Kidney epithelial cell (primary cell): ENCODE data around the gene EIPR1. TPM values are rescaled to one million over a fixed set of nuclear protein-coding genes. Genes with fewer than 3 reads are reported as not detected.

Source experiments
- DNase-seq: peaks from one replicate; pipeline ENCODE4 v3.0.0-alpha.2; 2010; ENCODE audit warnings: low read depth
- H3K27me3 ChIP-seq: 2 replicates; pipeline ENCODE4 v1.6.0; 2011; ENCODE audit warnings: low read length; ENCODE audit not compliant: control insufficient read depth, insufficient read depth
- H3K36me3 ChIP-seq: 2 replicates; pipeline ENCODE4 v1.5.1; 2011; ENCODE audit warnings: low read length; ENCODE audit not compliant: control insufficient read depth, insufficient read depth
- H3K4me3 ChIP-seq: 2 replicates; pipeline ENCODE4 v1.5.1; 2011; ENCODE audit warnings: low read depth, mild to moderate bottlenecking, control low read depth, low read length
- CTCF ChIP-seq: IDR thresholded peaks from 2 replicates; pipeline ENCODE4 v1.5.1; 2011; ENCODE audit warnings: mild to moderate bottlenecking, moderate library complexity, low read length, control low read depth, inconsistent platforms; ENCODE audit not compliant: insufficient read depth, poor library complexity, severe bottlenecking
- total RNA-seq: library from RNA; depleted of rRNA; stranded (reverse); fragments of >200 nt; gene quantifications from 2 replicates; pipeline ENCODE4 v1.2.3, GENCODE V29; 2015

EIPR1 gene
- total RNA-seq, 1 donor from 2014 or later: 67.2 TPM

GRCh38 chr2:3180082-3180908 lies 197.3 kb downstream of the EIPR1 start:
- no peaks in the 10 kb centered on the region for H3K27me3 ChIP-seq
- TF ChIP-seq CTCF: no peak
- H3K36me3 ChIP-seq: peaks cover 1% of the 10 kb centered on the region
- no peak overlapping the region for H3K4me3 ChIP-seq
- DNase-seq: no peak

GRCh38 chr2:3179626-3180025 lies 198.0 kb downstream of the EIPR1 start:
- H3K27me3 ChIP-seq: no peaks in the 10 kb centered on the region
- no peak for DNase-seq
- no peak overlapping the region for H3K4me3 ChIP-seq
- TF ChIP-seq CTCF: no peak
- peaks cover 1% of the 10 kb centered on the region for H3K36me3 ChIP-seq

- DNase-seq: no peak
- peaks cover 1% of the 10 kb centered on the region for H3K36me3 ChIP-seq
- H3K4me3 ChIP-seq: no peak overlapping the region
- TF ChIP-seq CTCF: peak; percentile 19
- H3K27me3 ChIP-seq: no peaks in the 10 kb centered on the region
These were observed 198.4 kb downstream of the EIPR1 start for GRCh38 chr2:3179208-3179607.

- Histone ChIP-seq H3K4me3 (no peak overlapping the region), H3K27me3 (no peaks in the 10 kb centered on the region), H3K36me3 (peaks cover 1% of the 10 kb centered on the region)
- DNase-seq: no peak
- no peak for TF ChIP-seq CTCF
These were observed 199.0 kb downstream of the EIPR1 start for GRCh38 chr2:3178578-3179031.

GRCh38 chr2:3177891-3178577 lies 199.6 kb downstream of the EIPR1 start:
- peaks cover 1% of the 10 kb centered on the region for H3K36me3 ChIP-seq
- no peak for TF ChIP-seq CTCF
- no peak for DNase-seq
- H3K4me3 ChIP-seq: no peak overlapping the region
- no peaks in the 10 kb centered on the region for H3K27me3 ChIP-seq

- no peak for TF ChIP-seq CTCF
- no peak for DNase-seq
- peaks cover 1% of the 10 kb centered on the region for H3K36me3 ChIP-seq
- H3K4me3 ChIP-seq: no peak overlapping the region
- H3K27me3 ChIP-seq: no peaks in the 10 kb centered on the region
These were observed 200.8 kb downstream of the EIPR1 start for GRCh38 chr2:3176869-3177255.
